Muscle of back (tissue), 11 donors: Measurements from ENCODE around the gene GALNT15. TPM values are rescaled to one million over a fixed set of nuclear protein-coding genes. Genes with fewer than 3 reads are reported as not detected.
A peak's percentile ranks its signal among the peaks of the same experiment; 100 is the strongest.

Source experiments
- DNase-seq, 3 donors: peaks; one replicate each; pipeline versions ENCODE4 v3.0.0 to v3.0.0-alpha.2; 2013
- polyA plus RNA-seq, 10 donors: library from polyadenylated mRNA; unstranded; fragments of 120-200 nt; gene quantifications; one replicate each; pipeline ENCODE4 v1.2.1, GENCODE V29; 2013; ENCODE audit not compliant: insufficient read length in 10 of 10

Gene GALNT15
- polyA plus RNA-seq, 10 donors = 0.71 to 2.3 (median 1.3) TPM

- no peak for DNase-seq
These were observed 77.0 kb downstream of the GALNT15 start for GRCh38 chr3:16251316-16252085.

GRCh38 chr3:16252243-16252978 is 77.9 kb downstream of the GALNT15 start:
- DNase-seq = no peak

- DNase-seq = no peak
These were observed 78.5 kb downstream of the GALNT15 start for GRCh38 chr3:16252988-16253387.

DNA sequence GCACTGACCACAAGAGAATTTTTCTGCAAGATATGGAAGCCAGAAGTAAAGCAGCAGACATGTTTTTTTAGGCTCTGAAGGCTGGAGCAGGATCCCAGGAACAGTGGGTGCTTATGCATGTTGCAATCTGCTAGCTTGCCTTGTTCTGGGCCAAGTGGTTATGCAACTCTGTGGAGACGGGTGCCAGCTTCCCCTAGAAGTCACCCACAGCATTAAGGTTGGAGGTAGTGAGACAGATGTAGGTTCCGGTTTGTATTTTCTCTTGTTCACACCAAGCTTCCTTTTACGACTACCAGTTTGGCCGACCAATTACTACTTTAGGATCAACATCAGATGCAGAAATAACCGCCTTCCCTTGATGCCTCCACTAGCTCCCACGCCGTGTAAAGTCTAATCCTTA is 79.1 kb downstream of the GALNT15 start:
- no peak for DNase-seq

- no peak for DNase-seq
These were observed 80.4 kb downstream of the GALNT15 start for GRCh38 chr3:16254916-16255315.

DNA sequence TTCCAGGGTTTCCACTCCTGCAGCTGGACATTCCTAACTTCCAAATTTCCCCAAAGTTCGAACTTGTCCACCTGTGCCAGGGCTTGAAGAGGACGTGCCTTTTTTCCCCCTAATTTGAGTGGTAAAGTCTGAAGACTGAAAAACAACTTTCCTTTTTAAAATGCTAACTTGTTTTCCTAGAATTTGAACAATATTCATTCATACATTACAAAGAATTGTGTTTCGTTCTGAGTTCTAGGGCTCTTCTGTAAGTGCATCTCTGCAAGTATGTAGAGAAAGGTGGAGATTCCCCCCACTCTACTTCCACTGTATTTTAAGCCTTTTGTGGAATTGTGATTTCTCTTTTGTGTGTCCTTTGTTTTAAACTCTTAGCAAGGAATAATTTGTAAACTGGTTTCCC is 80.8 kb downstream of the GALNT15 start:
- no peak for DNase-seq

DNA sequence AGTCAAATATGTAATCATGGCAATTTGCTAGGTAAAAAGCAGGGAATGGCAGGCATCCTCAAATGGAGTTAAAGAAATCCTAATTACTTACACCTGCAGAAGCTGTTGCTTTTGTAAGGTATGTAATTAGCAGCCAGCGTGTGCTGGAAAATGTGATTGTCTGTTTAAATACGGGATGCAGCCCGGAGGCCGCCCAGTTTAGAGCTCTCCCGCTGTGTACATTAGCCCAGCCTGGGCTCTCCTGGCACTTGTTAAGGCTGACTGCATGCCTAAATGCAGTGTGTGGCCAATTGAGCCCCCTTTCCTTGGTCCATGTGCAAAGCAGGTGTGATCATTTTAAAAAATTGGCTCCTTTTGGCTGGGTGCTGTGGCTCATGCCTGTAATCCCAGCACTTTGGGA is 81.2 kb downstream of the GALNT15 start:
- DNase-seq = no peak

- no peak for DNase-seq
These were observed 82.8 kb downstream of the GALNT15 start for GRCh38 chr3:16257309-16257708.

DNA sequence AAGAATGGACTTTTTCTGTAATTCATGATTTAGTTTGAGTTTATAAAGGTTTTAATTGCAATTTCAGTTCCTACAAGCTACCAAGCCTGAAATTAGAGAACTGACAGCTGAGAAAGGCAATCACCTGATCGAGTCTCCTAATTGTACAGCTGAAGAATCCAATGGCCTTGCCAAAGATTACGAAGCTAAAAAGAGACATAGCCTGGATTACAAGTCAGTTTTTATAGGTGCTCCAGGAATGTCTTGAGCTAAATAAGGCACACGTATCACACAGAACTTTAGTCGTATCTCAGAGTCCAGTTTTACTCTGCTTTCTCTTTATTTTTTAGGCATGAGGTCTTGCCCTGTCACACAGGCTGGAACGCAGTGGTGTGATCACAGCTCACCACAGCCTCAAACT is 83.7 kb downstream of the GALNT15 start:
- DNase-seq = no peak

DNA sequence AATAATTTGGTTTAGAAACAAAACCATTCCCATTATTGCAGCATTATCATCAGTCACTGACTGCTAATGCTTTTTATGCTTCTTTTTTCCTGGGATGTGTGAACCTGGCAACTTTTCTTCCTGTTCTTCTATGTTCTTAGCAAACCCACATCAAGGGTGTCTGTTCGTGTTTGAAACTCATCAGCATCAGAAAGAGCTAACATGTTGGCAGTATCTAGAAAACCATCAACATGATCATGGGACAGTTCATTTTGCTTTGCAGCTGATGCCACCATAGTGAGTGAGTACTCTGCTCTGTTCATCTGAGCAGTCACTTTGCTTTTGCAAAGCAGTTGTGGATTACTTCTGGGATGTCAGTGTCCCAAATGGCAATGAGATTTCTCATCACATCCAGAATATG is 84.4 kb downstream of the GALNT15 start:
- no peak for DNase-seq

DNA sequence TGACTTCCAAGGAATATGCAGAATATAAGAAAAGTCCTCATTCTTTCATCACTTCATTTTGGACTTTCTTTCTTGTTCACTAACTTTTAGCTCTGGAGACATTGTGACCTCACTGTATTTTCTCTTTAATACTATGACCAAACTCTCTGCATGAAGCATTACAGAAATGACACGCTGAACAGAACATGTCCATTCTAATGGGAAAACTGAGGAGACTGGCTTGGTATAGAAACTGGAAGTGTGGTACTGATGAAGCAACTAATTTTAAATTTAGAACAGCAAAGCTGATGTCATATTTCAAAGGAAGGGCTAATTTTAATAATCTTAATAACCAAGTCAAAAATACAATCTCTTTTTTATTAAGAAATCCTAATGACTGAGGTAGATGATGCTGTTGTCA is 85.6 kb downstream of the GALNT15 start:
- DNase-seq = no peak

GRCh38 chr3:16262174-16262573 is 87.7 kb downstream of the GALNT15 start:
- DNase-seq = no peak

DNA sequence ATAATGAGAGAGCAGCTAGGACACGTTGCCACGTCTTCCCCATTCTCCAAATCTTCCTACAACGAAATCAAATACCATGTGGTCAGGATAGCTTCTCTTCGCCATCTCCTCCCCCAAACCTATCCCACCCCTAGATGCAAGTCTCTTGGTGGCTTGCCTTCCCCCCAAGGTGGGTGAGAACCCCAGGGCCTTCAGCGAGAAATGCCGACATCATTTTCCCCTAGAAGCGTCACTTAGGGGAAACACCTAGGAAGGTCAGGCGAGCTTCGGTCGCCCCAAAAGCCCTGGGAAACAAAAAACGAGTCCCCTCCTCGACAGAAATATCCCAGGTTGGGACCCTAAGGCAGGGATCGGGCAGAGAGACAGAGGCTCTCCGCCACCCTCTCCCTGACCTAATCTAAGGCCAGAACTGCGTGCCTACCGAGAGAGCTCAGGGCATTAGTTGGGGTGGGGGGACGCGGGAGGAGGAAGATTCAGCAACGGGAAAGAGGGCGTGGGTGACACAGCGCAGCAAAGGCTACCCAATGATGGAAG is 89.8 kb downstream of the GALNT15 start:
- no peak for DNase-seq

DNA sequence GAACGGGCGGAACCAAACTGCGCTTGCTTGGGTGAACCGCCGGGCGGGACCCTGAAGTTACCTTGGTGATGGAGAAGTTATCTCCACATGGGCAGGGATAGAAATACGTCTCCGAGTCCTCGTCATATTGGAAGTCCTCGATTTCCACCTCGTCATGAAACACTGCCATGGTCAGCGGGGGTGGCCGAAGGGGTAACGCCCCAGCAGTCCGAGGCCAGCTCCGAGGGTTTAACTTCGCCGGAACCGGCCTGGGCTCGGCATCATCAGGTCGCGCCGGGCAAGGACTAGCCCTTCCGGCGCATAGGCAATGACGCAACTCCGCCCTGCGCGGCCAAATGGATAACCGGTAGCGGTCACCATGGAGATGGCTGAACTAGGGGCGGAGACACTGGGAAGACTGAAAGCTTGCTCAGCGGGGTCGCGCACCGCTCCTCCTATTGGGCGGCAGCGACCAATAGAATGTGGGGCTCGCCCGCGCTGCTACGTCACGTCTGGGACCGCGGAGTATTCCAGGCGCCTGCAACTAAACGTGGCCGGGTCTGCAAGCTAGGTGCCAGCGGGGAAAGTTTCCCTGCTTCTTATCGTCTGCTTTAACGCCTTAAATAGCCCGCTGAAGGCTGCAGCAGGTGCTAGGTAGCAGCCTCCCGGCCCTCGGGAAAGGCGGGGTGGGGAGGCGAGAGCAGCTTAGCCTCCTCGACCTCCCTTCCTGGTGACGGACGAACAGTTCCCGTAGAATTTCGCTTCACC is 90.4 kb downstream of the GALNT15 start, which contains the start of the genes DPH3 and OXNAD1:
TSS of gene DPH3 (minus strand) at position 236 of the 747 bp plus-strand sequence. CDS start at position 169, 67 bp downstream.
TSS of gene OXNAD1 (plus strand) at position 505 of the 747 bp plus-strand sequence. CDS start 5,741 bp downstream, outside the sequence.
- peak; percentile 100 for DNase-seq

GRCh38 chr3:16265455-16265786 is 90.9 kb downstream of the GALNT15 start:
- no peak for DNase-seq

DNA sequence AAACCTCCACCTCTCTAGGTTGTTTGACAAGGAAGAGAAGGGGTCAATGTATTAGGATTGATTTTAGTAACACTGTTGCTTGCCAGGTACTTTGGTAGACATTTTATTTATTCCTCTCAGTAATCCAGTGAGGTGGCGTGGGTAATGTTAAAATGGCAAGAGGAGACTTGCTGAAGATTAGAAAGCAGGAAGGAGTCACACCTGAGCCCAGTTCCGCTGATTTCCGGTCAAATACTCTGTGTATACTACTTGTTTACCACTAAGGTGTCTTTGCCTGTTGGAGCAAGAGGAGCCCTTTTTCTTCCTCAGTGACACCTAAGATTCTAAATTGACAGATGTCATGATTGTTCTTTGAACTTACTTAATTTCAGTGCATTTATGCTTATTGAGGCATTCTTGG is 92.2 kb downstream of the GALNT15 start:
- DNase-seq = no peak

DNA sequence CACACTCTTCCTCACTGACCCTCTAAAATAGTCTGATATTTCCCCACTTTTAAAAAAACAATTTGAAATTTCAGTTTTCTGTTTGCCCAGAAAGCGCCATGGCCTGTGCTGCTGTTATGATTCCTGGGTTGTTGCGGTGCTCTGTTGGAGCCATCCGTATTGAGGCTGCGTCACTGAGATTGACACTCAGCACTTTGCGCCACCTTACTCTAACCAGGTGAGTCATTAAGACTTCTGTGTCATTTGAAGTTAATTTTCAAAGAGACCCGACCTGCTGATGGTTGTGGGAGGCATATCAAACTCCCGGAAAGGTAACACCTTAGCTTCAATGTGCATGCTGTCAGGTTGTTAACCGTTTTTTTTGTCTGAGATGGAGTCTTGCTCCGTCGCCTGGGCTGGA is 96.4 kb downstream of the GALNT15 start:
- DNase-seq = no peak

DNA sequence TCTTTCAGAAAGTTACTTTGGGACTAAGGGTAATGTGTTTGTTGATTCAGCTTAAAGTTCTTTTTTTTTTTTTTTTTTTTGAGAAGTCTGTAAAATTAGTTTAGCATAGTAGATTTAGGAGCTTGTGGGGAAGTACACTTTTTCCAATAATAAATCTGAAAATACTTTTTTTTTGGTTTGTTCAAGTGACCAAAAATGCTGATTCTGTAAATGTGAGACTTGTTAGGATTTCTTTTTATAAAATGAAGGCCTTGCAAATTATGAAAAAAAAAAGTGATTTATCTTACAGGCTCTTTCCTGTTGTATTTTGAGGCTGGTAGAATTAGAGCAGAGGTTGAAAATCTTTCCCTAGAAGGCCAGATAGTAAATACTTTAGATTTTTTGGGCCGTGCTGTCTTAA is 98.1 kb downstream of the GALNT15 start:
- no peak for DNase-seq

GRCh38 chr3:16273867-16274266 is 99.4 kb downstream of the GALNT15 start:
- no peak for DNase-seq

DNA sequence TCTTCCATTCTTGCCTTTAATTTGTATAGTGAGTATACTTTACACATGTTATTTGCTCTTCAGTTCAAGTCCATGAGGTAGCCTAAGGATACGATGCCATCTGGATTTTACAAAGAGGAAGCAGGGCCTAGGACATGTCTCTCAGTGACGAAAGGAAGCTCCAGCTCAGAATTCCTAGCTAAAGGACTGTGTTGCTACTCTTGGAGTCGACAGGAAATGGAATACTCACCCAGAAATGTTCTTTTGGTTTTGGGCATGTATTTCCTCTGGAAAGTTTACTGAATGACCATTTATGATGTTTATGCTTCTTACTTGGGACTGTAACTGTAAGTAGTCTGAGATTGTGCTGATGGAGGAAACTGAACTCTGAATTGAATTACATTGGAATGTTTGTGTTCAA is 103.0 kb downstream of the GALNT15 start:
- DNase-seq = no peak

DNA sequence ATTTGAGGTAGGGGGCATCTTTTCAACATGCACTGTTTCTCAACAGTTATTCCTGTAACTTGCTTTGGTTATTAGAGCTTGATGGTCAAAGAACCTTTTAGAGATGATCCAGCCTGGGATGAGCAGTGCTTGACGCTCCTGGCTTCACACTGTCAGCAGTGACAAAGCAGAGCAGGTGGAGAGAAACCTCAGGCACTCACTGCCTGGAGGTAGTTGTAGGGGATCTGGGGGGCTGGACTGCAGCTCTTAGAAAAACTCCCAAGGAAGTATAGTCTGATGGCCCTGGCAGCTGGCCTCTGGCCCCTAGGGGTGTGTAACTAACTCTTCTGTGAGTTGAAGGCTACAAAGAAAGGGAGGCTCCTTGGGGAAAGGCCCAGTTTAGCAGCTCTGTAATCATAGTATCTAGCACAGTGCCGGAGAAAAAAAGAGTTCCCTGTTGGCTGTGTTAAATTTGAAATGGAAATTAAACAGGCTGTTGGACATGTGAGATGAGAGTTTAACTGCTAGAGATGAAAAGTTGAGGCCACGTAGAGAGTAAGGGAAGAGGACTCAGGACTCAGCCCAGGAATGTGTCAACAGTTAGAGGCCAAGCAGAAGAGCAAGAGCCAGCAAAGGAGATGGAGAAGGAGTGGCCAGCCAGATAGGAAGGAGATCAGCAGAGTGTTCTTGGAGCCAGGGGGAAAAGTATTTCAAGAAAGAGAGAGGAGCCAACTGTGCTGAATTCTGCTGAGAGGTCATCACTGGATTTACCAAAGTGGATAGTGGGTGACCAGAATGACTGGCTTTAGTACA is 104.7 kb downstream of the GALNT15 start:
- DNase-seq = peak in 2 of 3 donors; percentile 36 to 67
